ENCODE measurements around the gene LITAF.

LITAF gene

GRCh38 chr16:11586378-11586855 is 302 bp downstream of the LITAF start:
- Histone ChIP-seq H3K4me3 (ENCODE audit: low read depth, low read length) (peak overlapping the region; percentile 72), H3K4me1 (ENCODE audit: control insufficient read depth, insufficient read depth, low read length) (peaks cover 15% of the 10 kb centered on the region), H3K9me3 (ENCODE audit: control insufficient read depth, insufficient read depth, low read depth, low read length) (no peaks in the 10 kb centered on the region), H3K27ac (ENCODE audit: extremely low read depth, low read depth, low read length) (peak overlapping the region; percentile 73; the same call in 1 of the 2 replicates), H3K36me3 (ENCODE audit: control insufficient read depth in 2 of 2, insufficient read depth in 1 of 2, low read length in 2 of 2) (no peaks in the 10 kb centered on the region)
- no peak for TF ChIP-seq ZNF211 (tag by site-specific recombination; IDR thresholded peaks at IDR 0.05; ENCODE audit: low read depth)
- TF ChIP-seq ZNF24 (tag by site-specific recombination; IDR thresholded peaks at IDR 0.05), result no peak
- no peak for TF ChIP-seq ZNF394 (tag by site-specific recombination; IDR thresholded peaks at IDR 0.05; ENCODE audit: borderline replicate concordance)
- TF ChIP-seq ZNF561 (tag by site-specific recombination; IDR thresholded peaks at IDR 0.05; ENCODE audit: borderline replicate concordance), result 0 out of 2 replicates have a peak, but pooled peaks have one; percentile 15
- TF ChIP-seq ZNF558 (tag by site-specific recombination; IDR thresholded peaks at IDR 0.05), result no peak
- TF ChIP-seq ZBTB44 (tag by site-specific recombination; IDR thresholded peaks at IDR 0.05), result no peak
- TF ChIP-seq ZNF37A (tag by site-specific recombination; IDR thresholded peaks at IDR 0.05), result peak; percentile 73
- CTCF ChIA-PET, result interaction anchor here (0.6 to 1.6 kb wide), 2 partner anchors 161 to 178 kb away, joined by 3 to 4 read pairs; no protein-coding TSS in a partner anchor
- POLR2A ChIA-PET, result interaction anchor here (0.6 to 1.9 kb wide), 3 partner anchors 10 to 19 kb away, joined by 3 to 8 read pairs (median 4); no protein-coding TSS in a partner anchor

GRCh38 chr16:11585460-11586377 is 1.0 kb downstream of the LITAF start:
- CTCF ChIA-PET, result interaction anchor here (0.6 kb wide), 1 partner anchor 161 kb away, joined by 3 read pairs; no protein-coding TSS in a partner anchor
- Histone ChIP-seq H3K9me3 (ENCODE audit: control insufficient read depth, insufficient read depth, low read depth, low read length) (no peaks in the 10 kb centered on the region), H3K27ac (ENCODE audit: extremely low read depth, low read depth, low read length) (peak overlapping the region; percentile 73; the same call in 1 of the 2 replicates), H3K4me3 (ENCODE audit: low read depth, low read length) (peak overlapping the region; percentile 72), H3K4me1 (ENCODE audit: control insufficient read depth, insufficient read depth, low read length) (peaks cover 15% of the 10 kb centered on the region), H3K36me3 (ENCODE audit: control insufficient read depth in 2 of 2, insufficient read depth in 1 of 2, low read length in 2 of 2) (no peaks in the 10 kb centered on the region)
- POLR2A ChIA-PET, result interaction anchor here (1.1 to 1.9 kb wide), 2 partner anchors 9 to 12 kb away, joined by 3 to 8 read pairs; no protein-coding TSS in a partner anchor
- TF ChIP-seq HIC1 (tag by site-specific recombination; IDR thresholded peaks at IDR 0.05) (peak; percentile 70; the same call in 1 of the 2 replicates), BCL11A (tag by site-specific recombination; IDR thresholded peaks at IDR 0.05; ENCODE audit: low read depth) (no peak), ZNF654 (tag by site-specific recombination; IDR thresholded peaks at IDR 0.05; ENCODE audit: low read depth) (no peak), ZNF529 (tag by site-specific recombination; IDR thresholded peaks at IDR 0.05; ENCODE audit: insufficient replicate concordance) (no peak), ZNF112 (tag by site-specific recombination; IDR thresholded peaks at IDR 0.05) (no peak), ZNF561 (tag by site-specific recombination; IDR thresholded peaks at IDR 0.05; ENCODE audit: borderline replicate concordance) (no peak), ZFP69B (tag by site-specific recombination; IDR thresholded peaks at IDR 0.05) (0 out of 2 replicates have a peak, but pooled peaks have one; percentile 30), ATF2 (tag by site-specific recombination; IDR thresholded peaks at IDR 0.05; ENCODE audit: low read depth) (no peak), ZNF366 (tag by site-specific recombination; conservative IDR thresholded peaks at IDR 0.05) (no peak), ZNF2 (tag by site-specific recombination; IDR thresholded peaks at IDR 0.05) (no peak), SP3 (tag by site-specific recombination; IDR thresholded peaks at IDR 0.05) (no peak), ZNF645 (tag by site-specific recombination; IDR thresholded peaks at IDR 0.05) (no peak), ZNF548 (tag by site-specific recombination; IDR thresholded peaks at IDR 0.05) (no peak), PRDM6 (tag by site-specific recombination; IDR thresholded peaks at IDR 0.05) (no peak), ZNF76 (tag by site-specific recombination; IDR thresholded peaks at IDR 0.05; ENCODE audit: borderline replicate concordance, low read depth) (0 out of 2 replicates have a peak, but pooled peaks have one; percentile 26), ZNF549 (tag by site-specific recombination; IDR thresholded peaks at IDR 0.05) (no peak), ZNF473 (tag by site-specific recombination; IDR thresholded peaks at IDR 0.05) (no peak), SALL2 (tag by site-specific recombination; IDR thresholded peaks at IDR 0.05; ENCODE audit: borderline replicate concordance) (no peak)
